Activated CD4-positive, alpha-beta T cell treated with anti-CD3 and anti-CD28 coated beads for 24 hours (primary cell): Measurements from ENCODE around the gene LRP4.

Source experiments
- DNase-seq, 2 donors: peaks; one replicate each; pipeline ENCODE4 v3.0.0-alpha.2; 2020; ENCODE audit warnings: low read depth in 2 of 2

LRP4 gene

DNA sequence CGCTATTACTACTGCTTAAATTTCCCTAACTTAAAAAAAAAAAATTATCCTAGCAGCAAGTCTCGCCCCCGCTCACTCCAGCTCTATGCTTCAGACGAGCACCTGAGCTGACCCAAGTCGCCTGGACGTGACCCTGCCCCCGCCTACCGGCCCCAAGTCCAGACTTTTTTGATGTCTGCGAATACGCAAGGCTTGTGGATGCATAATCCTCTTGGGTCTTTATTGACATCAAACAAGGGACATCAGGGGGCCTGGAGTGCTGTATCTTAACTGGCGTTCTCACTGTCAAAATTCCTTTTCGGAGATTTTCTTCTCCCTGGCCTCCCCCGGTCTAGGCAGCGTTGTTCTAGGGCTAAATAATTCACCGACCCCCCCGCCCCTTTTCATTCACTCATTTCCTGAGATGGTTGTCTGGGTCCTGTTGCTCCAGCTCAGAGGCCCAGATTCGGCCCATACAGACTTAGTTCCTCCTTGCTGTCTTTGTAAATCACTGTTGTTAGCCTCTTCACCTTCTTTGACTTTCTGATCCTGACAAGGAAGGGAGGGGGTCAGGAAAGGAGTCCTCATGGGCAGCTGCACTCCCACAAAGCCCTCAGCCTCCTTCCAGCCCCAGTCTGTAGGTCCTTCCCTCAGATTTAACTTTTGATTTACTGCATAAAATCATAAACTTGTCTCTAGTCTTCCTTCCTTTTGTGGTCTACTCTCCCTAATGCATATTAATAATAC, 601 bp upstream of the LRP4 start:
- no peak for DNase-seq

DNA sequence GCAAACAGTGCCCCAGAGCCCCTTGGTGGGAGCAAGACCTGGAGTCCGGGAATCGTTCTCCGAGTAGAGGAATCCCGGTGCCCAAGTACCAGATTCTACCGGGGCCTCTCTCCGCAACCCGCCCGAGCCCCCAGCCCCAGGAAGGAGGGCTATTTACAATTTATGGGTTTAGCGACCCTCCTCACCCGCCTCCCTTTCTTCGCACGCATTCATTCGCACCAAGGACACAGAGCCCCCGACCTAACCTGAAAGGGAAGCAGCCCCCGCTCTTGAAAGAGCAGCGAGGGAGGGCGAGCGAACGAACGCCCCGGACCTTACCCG, 628 bp downstream of the LRP4 start:
- DNase-seq, result no peak

DNA sequence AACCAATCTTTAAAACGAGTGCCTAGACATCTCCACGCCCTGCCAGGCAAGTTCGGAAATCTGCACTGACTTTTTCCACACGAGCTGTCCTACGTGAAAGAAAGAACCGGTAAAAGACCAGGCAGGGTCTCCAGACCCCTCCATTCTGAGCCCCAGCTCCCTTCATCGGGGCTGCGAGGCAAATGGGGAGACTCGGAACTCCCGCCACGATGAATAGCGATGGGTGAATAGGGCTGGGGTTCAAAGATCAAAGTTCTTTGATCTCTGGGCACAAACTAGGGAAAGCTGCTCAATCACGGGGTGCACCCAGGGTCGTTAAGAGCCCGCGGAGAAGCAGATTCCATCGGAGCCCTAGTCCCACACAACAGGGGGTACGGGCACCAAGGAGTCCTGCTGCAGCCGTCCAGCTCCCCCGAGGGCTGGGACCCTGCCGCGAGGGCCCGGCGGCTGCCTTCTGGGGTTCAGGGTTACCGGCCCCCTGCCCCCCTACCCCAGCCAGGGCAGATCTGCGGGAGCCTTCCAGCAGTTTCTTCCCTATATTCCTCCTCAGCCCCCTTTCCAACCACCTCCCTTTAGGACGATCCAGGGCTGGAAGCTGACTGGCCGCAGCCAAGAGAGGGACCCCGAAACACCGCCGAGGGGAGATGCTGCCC, 1.1 kb downstream of the LRP4 start:
- no peak for DNase-seq

DNA sequence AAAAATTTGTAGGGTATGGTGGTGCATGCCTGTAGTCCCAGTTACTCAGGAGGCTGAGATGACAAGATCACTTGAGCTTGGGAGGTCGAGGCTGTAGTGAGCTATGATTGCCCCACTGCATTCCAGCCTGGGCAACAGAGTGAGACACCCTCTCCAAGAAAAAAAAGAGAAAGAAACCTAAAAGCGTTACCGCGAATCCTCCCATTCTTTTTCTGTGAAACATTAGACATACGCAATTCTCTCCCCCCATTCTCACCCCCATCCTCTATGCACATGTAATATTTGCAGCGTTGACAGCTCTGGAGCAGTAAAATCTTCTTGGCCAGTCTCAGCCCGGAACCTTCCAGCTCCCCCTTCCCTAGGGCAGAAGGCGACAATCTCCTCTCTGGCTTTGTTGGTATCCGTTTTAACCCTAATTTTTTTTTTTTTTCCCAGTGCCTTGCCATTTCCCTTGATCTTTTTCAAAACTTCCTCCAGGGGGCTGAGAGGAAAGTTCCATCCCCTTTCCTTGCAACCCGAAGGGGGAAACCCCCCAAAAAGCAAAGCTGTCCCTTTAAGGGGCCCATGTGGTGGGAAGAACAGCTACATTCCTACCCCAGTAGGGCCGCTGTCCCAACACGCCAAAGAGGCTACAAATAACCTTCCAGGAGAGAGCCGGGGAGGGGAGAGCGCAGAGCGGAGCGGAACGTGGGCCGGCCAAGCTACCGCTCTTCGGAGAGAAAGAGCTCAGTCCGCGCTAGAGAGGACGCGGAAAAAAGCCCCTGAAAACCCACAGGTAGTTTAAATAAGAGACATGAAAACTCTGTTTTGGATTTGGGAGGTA, 1.9 kb downstream of the LRP4 start:
- DNase-seq, result no peak

DNA sequence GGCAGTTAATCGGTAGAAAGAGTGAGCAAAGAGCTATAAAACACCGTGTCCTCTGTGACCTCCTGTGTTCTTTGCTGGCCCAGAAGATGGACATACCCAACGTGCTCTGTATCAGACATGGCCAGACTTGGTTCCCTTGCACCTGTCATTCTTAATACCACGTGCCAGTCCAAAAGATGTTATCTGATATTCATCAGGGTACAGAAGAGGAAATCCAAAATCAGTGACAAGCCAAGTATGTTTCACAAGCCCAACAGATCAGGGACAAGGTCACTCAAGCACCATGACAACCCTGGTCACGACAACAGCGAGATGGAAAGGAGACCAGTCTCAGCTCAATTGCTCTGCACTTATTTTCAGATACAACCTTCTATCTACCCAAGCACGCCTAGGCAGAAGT, 3.4 kb downstream of the LRP4 start:
- DNase-seq, result no peak

DNA sequence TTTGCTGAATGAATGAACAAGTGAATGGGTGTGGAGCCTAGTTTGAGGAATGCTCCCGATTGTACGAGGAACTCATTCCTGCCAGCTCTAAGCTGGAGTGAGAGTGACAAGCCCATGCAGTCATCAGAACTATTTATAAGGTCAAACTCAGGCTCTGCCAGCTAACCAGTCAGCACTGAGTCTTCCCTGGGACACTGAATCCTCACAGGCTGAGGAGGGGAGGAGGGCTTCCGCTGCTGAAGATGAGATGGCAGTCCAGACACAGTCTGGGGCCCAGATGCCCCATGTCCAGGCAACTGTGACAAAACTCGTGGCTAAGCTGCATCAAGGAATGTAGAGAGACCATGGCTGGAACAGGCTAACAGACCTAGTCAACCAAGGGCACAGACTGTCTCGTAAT, 4.0 kb downstream of the LRP4 start:
- no peak for DNase-seq

DNA sequence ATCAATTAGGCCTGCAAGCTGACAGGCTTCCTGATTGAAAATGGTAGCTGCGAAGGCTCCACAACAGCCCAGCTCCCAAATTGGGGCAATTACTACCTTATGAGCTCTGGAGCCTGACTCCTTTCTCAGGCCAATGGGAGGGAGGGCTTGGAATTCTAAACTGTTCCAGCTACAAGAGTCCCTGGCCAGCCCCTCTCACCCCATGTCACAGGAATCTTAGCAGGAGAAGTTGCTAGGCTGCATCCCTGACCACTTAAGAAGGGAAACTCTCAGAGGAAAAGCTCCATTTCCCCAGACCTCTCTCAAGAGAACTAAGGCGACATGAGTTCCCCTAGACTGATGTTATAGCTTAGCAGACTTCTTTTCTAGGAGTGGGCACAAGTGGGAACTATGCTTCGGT, 4.9 kb downstream of the LRP4 start:
- no peak for DNase-seq

DNA sequence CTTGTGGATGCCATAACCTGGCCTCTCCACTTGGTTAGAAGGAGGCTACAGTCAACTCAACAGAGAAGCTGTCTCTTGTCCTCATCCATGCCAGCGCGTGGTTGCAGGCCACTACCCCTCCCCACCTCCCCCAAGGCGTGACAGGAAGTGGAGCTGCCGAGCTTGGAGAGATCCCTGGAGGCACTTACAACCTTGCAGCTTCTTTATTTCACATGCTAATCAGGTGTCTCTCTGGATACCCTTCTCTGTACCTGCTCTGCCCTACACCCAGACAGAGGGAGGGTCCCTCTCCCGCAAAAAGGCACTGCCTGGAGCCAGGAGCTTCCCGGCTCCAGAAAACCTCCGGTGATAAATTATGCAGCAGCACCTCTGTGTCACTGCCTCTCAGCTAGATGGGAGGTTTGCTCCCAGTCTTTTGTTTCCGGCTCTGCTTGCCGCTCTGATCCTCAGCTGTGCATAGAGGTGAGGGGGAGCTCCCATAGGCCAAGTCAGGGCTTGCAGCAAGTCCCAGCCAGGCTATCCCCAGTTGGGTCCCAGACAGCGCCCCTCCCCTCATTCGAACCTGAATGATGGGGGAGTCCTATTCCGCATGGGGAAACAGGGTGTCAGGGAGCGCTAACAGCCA, 5.7 kb downstream of the LRP4 start:
- no peak for DNase-seq

DNA sequence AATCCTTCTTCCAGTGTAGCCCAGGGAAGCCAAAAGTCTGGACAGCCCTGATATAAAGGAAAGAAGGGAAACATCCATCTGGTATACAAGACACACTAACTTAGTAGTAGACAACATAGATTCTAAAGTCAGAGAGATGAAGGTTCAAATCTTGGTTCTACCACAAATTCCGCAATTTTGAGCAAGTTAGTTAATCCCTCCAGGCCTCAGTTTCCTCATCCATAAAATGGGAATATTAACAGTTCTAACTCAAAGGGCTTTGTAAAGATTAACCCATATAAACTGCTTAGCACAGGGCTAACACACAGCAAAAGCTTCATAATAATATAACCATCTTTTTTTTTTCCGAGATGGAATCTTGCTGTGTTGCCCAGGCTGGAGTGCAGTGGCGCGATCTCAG, 10.7 kb downstream of the LRP4 start:
- no peak for DNase-seq

DNA sequence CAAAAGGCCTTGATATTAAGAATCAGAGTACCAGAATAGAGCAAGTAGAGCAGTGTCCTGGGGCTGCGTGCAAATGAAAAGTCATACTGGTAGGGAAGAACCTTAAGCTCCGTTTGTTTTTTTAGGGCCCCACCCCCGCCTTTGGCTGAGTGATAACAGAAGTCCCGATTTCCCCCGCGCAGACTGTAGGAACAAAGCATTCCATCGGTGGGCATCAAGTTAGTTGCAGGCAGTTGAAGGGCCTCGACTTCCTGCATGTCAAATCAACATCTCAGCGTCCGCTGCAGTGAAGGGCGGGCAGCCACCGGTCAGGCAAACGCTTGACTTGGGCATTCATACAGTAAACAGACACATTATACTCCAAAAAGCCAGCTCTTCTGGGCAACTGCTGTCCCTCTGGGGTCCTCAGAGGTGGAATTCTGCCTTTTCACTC, 11.7 kb downstream of the LRP4 start:
- DNase-seq, result no peak

DNA sequence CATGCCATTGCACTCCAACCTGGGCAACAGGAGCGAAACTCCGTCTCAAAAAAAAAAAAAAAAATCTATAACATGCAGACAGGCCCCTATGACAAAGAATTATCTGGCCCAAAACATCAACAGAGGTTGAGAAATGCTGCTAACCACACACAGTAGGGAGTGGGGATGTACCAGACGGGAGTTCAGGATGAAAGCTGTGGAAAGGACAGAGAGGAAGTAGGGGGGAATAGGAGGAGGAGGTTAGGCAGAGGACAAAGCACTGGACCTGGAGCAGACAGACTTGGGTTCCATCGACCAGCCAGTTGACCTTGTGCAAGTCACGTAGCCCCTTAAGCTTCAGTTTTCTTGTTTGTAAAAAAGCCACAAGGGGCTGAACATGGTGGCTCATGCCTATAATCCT, 12.5 kb downstream of the LRP4 start:
- DNase-seq, result no peak

DNA sequence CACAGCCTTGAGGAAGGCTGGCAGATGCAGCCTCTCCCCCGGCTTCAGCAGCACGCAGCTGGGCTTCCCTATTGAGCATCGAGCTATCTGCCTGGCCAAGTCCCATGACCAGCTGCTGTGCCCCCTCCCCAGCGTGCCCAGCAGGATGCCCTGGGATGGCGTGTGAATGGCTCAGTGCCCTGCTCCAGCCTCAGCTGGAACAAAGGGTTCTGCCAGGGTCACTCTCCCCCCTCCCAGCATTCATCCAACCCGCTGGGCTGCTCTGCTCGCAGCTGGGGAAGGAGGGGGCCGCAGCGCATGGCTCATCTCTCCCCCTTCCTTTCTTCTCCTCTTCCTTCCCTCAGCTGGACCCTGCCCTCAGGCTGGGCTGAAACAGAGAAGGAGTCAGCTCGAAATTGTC, 14.5 kb downstream of the LRP4 start:
- no peak for DNase-seq

DNA sequence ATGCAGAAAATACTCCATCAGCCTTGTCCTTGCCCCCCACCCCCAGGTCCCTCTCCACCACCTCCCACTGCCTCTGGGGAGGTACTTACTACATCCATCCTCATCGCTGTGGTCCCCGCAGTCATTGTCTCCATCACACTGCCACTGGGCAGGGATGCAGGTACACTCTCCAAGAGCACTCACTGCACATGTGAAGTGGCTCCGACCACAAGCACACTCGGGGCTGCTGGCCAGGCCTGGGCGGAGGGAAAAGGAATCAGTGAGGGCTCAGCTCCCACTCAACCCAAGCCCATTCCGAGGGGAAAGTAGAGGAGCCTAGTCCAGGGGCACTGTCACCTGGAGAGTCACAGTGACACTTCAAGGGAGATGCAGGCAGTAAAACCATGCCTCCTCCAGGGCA, 15.7 kb downstream of the LRP4 start:
- no peak for DNase-seq

DNA sequence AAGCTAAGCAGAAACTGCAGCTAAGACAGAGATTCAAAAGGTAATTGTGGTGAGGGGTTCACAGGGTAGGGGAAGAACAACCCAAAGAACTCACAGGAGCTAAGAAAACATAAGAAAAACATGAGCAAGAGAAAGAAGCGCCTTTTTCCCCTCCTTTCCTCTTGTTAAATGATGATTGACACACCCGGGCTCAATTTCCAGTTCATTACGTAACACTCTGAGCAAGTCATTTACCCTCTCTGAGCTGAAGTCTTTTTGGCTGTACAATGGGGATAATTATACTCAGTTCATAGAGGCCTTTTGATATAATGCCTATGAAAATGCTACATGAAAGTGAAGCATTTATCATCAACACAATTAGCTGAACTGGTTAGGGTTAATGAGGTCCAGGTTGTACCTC, 17.2 kb downstream of the LRP4 start:
- DNase-seq, result no peak

DNA sequence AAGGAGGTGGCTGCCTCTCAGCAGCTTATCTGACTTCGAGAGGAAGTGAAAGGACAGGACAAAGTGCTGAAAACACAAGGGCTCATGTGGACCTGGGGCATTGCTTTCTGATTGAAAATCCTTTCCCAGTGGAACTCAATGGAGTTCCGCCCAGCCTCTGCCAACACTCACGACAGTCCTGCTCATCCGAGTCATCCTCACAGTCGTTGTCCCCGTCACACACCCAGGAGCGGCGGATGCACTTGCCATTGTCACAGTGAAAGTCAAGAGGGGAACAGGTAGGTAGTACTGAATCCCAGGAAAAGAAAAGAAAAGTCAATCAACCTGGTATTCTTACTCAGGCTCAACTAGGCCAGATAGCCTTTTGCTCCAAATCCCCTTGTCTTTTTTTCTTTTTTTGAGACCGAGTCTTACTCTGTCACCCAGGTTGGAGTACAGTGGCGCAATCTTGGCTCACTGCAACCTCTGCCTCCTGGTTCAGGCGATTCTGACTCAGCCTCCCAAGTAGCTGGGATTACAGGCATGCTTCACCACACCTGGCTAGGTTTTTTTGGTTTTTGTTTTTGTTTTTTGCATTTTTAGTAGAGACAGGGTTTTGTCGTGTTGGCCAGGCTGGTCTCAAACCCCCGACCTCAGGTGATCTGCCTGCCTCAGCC, 18.1 kb downstream of the LRP4 start:
- DNase-seq, result no peak

DNA sequence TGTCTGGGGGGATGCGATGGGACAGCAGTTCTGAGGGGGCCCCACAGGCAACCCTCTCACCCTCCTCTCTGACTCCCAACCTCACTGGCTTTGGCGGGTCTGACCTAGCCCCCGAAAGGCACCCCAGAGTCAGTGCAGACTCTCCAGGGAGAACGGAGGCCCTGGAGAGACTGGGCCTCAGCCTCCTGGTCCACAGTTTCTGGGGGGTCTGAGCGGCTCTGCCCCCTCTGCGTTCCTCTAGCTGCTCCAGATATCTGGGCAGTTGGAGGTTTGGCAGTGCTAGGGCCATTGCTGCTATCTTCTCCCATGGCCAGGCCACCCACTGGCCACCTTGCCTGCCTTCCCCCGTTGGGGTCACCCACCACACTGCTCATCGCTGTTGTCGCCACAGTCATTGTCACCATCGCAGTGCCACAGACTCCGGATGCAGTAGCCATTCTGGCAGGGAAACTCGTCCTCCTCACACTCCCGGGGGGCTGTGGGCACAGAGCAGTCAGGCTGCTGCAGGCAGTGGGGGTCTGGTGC, 18.8 kb downstream of the LRP4 start:
- DNase-seq, result no peak

DNA sequence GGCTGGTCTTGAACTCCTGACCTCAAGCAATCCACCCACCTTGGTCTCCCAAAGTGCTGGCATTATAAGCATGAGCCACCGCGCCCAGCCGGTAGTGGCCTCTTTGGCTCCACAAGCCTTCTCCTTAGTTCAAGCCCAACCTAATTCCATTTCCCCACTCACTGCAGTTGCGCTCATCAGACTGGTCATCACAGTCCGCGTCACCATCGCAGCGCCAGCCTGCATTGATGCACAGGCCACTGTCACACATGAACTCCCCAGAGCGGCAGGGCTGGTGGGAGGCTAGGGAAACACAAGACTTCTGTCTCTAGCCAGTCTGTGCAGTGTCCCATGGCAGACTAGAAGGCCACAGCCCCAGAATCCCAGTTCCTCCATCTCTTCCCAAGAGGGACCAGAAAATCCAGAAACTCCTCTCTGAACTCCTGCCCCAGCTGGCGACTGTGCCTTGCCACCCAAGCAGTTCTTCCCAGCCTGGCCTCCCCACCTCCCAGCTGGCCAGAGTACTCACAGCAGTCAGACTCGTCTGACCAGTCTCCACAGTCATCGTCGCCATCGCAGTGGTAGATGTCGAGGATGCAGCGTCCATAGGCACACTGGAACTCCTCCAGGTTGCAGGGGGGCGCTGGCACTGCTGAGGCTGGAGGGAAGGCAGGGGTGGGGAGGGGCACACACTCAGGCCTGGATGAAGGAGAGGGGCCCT, 19.8 kb downstream of the LRP4 start:
- DNase-seq, result no peak

DNA sequence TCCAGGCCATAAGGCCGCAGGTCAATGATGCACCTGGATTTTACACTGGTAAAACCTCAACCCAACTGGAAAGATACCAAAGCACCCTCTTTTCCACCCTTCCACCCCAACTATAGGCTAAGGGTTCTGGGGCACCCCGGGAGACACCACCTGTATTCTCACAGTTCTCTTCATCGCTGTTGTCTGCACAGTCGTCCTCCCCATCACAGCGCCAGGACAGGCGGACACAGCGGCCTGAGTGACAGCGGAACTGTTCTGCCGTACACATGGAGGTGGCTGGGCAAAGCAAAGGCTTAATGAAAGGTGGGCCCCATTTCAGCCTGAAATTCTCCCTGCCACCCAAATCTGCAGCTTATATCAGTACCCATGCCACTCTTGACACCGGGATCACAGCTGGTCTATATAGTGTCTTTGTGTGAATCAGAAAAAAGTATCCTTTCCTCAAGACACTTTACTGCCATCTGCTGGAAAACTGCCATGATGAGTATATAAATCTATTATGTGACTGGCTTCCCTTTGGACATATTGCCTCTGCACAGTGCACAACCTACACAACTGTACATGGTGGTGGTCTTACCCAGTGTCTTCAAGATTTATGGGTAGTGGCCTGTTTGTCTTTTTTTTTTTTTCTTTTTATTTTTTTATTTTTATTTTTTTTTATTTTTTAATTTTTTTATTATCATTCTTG, 21.5 kb downstream of the LRP4 start:
- DNase-seq, result no peak

DNA sequence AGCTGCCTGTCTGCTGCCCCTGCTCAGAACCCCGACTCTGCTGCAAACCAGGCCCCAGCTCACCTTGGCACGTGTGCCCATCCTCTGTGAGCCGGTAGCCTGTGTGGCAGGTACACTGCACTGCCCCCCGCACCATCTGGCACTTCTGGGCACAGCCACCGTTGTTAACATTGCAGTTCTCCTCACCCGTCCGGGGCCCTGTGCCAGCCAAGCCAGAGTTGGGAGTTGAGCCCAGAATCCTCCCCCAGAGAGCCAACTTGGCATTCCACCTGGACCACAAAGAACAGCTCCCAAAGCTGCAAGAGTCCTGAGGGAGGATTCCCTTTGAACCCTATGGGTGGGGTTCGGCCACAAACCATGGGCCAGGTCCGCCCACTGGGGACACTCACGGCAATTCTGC, 22.5 kb downstream of the LRP4 start:
- no peak for DNase-seq

DNA sequence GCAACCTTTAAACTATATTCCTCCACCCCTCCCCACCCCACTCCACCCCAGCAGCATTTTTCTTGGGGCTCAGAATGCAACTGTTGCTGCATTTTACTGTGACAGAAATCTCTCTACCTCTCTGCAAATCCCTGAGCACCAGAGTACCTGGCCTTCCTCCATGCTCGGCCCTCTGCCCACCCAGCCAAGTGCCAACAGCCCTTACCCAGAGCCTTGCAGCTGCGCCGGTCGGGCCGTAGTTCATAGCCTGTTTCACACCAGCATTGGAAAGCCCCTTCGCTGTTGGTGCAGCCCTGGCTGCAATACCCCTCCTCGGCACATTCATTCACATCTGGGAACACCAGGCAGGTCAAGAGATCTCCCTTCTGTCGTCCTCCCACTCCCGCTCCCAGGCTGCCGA, 23.4 kb downstream of the LRP4 start:
- no peak for DNase-seq

DNA sequence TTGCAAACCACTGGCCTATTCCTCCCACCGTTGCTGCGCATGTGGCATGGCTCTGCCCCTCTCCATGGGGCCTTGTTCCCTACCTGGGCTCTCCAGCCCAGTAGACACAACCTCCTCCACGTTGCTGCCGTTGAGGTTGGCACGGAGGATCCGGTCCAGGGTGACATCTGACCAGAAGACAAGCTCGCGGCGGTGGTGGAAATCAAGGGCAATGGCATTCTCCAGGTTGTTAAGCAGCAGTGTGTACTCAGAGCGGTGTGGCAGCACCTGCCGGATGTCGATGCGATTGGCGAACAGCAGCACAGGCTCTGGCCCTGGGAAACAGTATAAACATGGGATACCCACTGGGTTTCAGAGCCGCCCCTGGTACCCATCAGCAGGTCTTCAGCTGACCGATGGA, 23.8 kb downstream of the LRP4 start:
- no peak for DNase-seq
